GM12873 (cell line): Measurements from ENCODE around the gene PGM2L1.

Source experiments
- TF ChIP-seq, protein P1 (sequence below): IDR thresholded peaks from 2 replicates; pipeline ENCODE4 v1.5.1; 2012; ENCODE audit warnings: low read depth, mild to moderate bottlenecking, moderate library complexity, low read length, control low read depth; ENCODE audit not compliant: insufficient read depth; ENCODE audit errors: missing control alignments

PGM2L1 gene

DNA sequence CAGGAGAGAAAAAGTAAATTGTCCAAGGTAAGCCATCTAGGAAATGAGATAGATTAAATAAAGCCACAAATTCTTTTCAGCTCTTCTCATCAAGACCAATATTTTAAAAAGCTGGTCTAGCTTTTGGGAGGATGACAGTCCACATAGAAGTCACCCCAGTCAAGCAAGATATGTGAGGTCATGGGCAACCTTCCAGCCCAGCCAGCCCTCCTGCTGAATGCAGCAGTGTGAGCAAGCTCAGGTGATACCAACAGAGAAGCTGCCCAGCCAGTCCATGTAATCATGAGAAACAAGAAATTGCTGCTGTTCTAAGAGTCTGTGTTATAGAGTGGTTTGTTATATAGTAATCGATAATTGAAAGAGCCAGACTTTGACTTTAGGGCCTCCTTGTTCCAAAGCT lies 40.4 kb upstream of the PGM2L1 start:
- TF ChIP-seq, protein P1, sequence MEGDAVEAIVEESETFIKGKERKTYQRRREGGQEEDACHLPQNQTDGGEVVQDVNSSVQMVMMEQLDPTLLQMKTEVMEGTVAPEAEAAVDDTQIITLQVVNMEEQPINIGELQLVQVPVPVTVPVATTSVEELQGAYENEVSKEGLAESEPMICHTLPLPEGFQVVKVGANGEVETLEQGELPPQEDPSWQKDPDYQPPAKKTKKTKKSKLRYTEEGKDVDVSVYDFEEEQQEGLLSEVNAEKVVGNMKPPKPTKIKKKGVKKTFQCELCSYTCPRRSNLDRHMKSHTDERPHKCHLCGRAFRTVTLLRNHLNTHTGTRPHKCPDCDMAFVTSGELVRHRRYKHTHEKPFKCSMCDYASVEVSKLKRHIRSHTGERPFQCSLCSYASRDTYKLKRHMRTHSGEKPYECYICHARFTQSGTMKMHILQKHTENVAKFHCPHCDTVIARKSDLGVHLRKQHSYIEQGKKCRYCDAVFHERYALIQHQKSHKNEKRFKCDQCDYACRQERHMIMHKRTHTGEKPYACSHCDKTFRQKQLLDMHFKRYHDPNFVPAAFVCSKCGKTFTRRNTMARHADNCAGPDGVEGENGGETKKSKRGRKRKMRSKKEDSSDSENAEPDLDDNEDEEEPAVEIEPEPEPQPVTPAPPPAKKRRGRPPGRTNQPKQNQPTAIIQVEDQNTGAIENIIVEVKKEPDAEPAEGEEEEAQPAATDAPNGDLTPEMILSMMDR: no peak

DNA sequence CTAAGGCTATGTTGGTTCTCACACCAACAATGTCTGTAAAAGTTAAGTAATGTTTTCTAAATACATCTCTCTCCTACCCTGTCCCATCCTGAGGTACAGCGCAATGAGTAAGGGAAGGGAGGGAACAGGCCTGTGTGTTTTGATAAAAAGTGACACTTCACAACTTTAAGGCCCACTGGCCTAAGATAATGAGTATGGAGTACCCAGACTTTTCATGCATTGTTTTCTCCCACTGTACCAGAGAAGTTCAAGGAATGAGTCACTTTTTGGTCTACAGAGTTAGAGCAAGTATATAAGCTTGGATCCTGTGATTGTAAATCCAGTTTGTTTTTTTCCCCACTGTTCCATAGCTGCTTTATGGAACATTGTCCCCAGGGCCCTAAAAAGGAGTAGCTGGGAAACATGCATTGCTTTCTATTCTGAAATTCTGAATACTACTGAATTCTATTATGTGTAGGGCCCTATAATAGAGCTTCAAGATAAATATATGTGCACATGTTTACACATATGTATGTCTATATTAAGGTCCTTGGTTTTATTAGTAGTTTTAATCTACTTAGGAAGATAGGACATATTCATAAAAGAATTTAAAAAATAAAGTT lies 39.3 kb upstream of the PGM2L1 start:
- TF ChIP-seq, protein P1: no peak

DNA sequence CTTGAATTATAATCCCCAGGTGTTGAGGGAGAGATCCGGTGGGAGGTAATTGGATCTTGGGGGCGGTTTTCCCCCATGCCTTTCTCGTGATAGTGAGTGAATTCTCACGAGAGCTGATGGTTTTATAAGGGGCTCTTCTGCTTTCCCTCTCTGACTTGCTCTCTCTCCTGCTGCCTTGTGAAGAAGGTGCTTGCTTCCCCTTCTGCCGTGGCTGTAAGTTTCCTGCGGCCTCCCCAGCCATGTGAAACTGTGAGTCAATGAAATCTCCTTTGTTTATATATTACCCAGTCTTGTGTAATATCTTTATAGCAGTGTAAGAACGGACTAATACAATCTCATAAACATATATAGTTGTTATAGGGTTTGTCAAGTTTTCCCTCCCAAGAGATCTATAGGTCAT lies 36.3 kb upstream of the PGM2L1 start:
- TF ChIP-seq, protein P1: no peak

GRCh38 chr11:74429205-74429604 lies 31.0 kb upstream of the PGM2L1 start:
- TF ChIP-seq, protein P1: no peak

DNA sequence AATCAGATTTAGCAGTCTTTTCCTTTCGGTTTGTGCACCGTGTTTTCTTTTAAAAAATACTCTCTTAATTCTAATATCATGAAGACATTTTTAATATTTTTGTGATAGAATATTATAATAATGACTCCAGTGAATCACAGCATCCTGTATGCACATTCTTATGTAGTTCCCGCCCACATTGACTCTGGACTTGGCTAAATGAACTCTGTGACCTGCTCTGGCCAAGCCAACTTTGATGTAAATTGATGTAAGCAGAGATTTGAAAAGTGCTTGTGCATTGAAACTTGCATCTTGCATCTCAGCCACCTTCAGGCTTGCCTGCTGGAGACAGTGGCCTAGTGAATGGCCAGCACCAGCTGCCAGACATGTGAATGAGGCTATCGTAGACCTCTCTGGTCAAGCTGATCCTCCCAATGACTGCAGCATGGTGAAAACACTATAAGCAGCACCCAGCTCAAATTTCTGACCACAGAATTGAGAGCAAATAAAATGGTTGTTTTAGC lies 29.2 kb upstream of the PGM2L1 start:
- TF ChIP-seq, protein P1: no peak

GRCh38 chr11:74425100-74425499 lies 26.9 kb upstream of the PGM2L1 start:
- TF ChIP-seq, protein P1: no peak

- TF ChIP-seq, protein P1: no peak
Measured at GRCh38 chr11:74418509-74418895, 20.3 kb upstream of the PGM2L1 start.
